Spleen (tissue), 7 donors: ENCODE measurements around the gene TUG1.

Source experiments
- POLR2AphosphoS5 ChIP-seq, 3 donors: sonication (generic); formaldehyde crosslinking; IDR thresholded peaks; one replicate each; pipeline ENCODE4 v1.5.1; 2017; ENCODE audit warnings: antibody characterized with exemption in 3 of 3
- TF ChIP-seq, protein P1 (sequence below), 11 experiments: fragments of 200-600 bp in 7 of 11; fragments of 450-650 bp in 4 of 11; sonication (generic) in 4 of 11; IDR thresholded peaks in 8 of 11; conservative IDR thresholded peaks in 3 of 11; 1 replicate in 7 of 11; 2 replicates in 4 of 11; pipeline versions ENCODE4 v1.4.0 to v1.8.0; 2016 to 2021; ENCODE audit warnings: antibody characterized with exemption in 11 of 11, inconsistent platforms in 4 of 11, mild to moderate bottlenecking in 1 of 11
- donor health status: DM: no; HTN: no; CAD: no; lungs with moderate emphysema.
- donor health status: DM: no; HTN: no; CAD: no.
- donor health status: DM: no; HTN: no; CAD: no.

- no peak for TF ChIP-seq POLR2AphosphoS5 (IDR thresholded peaks at IDR 0.05)
- TF ChIP-seq, protein P1, sequence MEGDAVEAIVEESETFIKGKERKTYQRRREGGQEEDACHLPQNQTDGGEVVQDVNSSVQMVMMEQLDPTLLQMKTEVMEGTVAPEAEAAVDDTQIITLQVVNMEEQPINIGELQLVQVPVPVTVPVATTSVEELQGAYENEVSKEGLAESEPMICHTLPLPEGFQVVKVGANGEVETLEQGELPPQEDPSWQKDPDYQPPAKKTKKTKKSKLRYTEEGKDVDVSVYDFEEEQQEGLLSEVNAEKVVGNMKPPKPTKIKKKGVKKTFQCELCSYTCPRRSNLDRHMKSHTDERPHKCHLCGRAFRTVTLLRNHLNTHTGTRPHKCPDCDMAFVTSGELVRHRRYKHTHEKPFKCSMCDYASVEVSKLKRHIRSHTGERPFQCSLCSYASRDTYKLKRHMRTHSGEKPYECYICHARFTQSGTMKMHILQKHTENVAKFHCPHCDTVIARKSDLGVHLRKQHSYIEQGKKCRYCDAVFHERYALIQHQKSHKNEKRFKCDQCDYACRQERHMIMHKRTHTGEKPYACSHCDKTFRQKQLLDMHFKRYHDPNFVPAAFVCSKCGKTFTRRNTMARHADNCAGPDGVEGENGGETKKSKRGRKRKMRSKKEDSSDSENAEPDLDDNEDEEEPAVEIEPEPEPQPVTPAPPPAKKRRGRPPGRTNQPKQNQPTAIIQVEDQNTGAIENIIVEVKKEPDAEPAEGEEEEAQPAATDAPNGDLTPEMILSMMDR (IDR thresholded peaks at IDR 0.05 in 8 of 11, conservative IDR thresholded peaks at IDR 0.05 in 3 of 11): no peak
Measured at GRCh38 chr22:30933457-30933856, 35.6 kb upstream of the TUG1 start.
